Pancreas (tissue), 10 donors: Measurements from ENCODE around the gene SLC25A44. TPM values are rescaled to one million over a fixed set of nuclear protein-coding genes. Genes with fewer than 3 reads are reported as not detected.

Experiments
- ATAC-seq, 4 donors: fragments of 200-7000 bp; cut with Tn5 transposase; one replicate each; pipeline versions ENCODE4 v1.8.0 to v1.9.1; 2020; ENCODE audit warnings: mild to moderate bottlenecking in 4 of 4, moderate library complexity in 4 of 4
- DNase-seq, 6 donors: peaks; one replicate each; pipeline ENCODE4 v3.0.0-alpha.2; 2020
- FAIRE-seq: peaks from 2 replicates; lab custom pipeline; 2012; peaks lifted over from hg19 to GRCh38; lab: Jason Lieb, UNC
- H3K27ac ChIP-seq, 4 donors: fragments of 200-600 bp; sonication (generic); 1 replicate in 3 of 4; 2 replicates in 1 of 4; pipeline versions ENCODE4 v1.5.0 to v1.8.0; 2020
- H3K27me3 ChIP-seq, 4 donors: fragments of 200-600 bp; one replicate each; pipeline ENCODE4 v1.8.0; 2021
- H3K36me3 ChIP-seq, 3 donors: fragments of 200-600 bp; sonication (generic) in 1 of 3; one replicate each; pipeline versions ENCODE4 v1.5.0 to v1.8.0; 2020 to 2021
- H3K4me1 ChIP-seq, 3 donors: fragments of 200-600 bp; one replicate each; pipeline ENCODE4 v1.8.0; 2021
- H3K4me3 ChIP-seq, 4 donors: fragments of 200-600 bp; sonication (generic) in 2 of 4; one replicate each; pipeline versions ENCODE4 v1.5.0 to v1.8.0; 2020 to 2021
- H3K9me3 ChIP-seq, 4 donors: fragments of 200-600 bp; one replicate each; pipeline ENCODE4 v1.8.0; 2021
- WGBS, 2 donors: extraction: QIAGEN DNeasy Blood & Tissue Kit; methylation state at CpG; one replicate each; pipeline ENCODE4 v1.1.7; 2013; 5-methylcytosine and 5-hydroxymethylcytosine counted together
- intact Hi-C, 3 donors: fragments of 100-400 bp; cut with DNase I; formaldehyde crosslinking; loops; one replicate each; pipeline versions ENCODE4 v1.11.1 to v1.14.2; 2022
- polyA plus RNA-seq, 2 donors: library from polyadenylated mRNA; stranded (reverse); fragments of 200-250 nt; gene quantifications; one replicate each; pipeline ENCODE4 v1.2.3, GENCODE V29; 2013
- total RNA-seq, 6 donors: library from RNA; stranded (reverse); fragmentation: NEBNext Ultra II Directional in 4 of 6; extraction: Animal tissue kit (Norgen Biotek cat#: 25700) in 4 of 6; gene quantifications; one replicate each; pipeline versions ENCODE4 v1.2.1 to v1.2.4, GENCODE V29; 2021 to 2023
- TF ChIP-seq, protein P1 (sequence below), 4 donors: fragments of 200-600 bp; sonication (generic) in 3 of 4; IDR thresholded peaks; one replicate each; pipeline versions ENCODE4 v1.5.0 to v1.8.0; 2021; ENCODE audit warnings: antibody characterized with exemption in 4 of 4
- donor health status: healthy with polysubstance abuse.
- donor health status: DM: no; HTN: no; CAD: no; lungs with moderate emphysema.
- donor health status: DM: no; HTN: no; CAD: no.
- donor health status: control.
- donor health status: control.
- donor health status: Bipolar disorder and iron deficiency.
- donor health status: DM: yes; HTN: yes; CAD: no.
- donor health status: DM: no; HTN: no; CAD: no.
- donor health status: DM: no; HTN: no; CAD: no.
- donor health status: DM: yes; HTN: yes; CAD: no.

The SLC25A44 gene, protein sequence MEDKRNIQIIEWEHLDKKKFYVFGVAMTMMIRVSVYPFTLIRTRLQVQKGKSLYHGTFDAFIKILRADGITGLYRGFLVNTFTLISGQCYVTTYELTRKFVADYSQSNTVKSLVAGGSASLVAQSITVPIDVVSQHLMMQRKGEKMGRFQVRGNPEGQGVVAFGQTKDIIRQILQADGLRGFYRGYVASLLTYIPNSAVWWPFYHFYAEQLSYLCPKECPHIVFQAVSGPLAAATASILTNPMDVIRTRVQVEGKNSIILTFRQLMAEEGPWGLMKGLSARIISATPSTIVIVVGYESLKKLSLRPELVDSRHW
- total RNA-seq = 1 to 10 TPM; 4.0 to 9.9 (median 6.7) TPM
- 10 to 100 TPM in 1 of 2 donors, 1 to 10 TPM in 1; 4.3 to 11.4 TPM for polyA plus RNA-seq

DNA sequence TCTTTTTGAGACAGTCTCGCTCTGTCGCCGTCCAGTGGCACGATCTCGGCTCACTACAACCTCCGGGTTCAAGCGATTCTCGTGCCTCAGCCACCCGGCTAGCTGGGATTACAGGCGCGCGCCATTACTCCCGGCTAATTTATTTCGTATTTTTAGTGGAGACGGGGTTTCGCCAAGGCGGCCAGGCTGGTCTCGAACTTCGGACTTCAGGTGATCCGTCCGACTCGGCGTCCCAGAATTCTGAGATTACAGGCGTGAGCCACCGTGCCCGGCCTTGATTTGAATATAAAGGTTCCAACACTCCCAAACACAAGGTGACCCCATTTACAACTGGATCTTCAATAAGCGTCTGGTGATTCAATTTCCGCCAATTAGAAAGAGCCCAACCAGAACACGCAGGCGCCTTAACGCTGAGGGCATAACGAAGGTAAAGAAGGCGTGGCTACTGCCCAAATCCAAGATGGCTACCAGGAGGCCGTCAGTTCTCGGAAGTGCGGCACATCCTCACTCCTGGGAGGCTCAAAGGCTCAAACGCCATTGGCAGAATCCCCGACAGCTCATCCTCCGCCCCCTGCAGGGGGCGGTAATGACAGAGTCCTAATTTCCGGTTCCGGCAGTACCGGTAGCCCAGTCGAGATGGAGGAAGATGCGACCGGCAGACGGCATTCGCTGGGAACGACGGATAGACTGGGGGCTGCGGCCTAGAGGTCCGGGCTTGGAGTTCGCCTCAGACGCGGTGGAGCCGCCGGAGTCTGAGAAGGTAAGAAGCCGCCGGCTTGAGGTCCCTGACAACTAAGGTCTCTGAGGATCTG is at the start of gene SLC25A44:
TSS of gene SLC25A44 (plus strand) at position 617 of the 812 bp plus-strand sequence. CDS start 5,744 bp downstream, outside the sequence.
- FAIRE-seq (peak; percentile 96), DNase-seq (peak; percentile 89 to 99 (median 94)), ATAC-seq (peak; percentile 98 to 100 (median 99))
- Histone ChIP-seq H3K4me1 (peaks cover 5 to 11% (median 7%) of the 10 kb centered on the region in 3 donors), H3K27ac (peak within 1 kb of the TSS; percentile 35 to 76 (median 66)), H3K36me3 (no peaks in the 10 kb centered on the region), H3K27me3 (no peaks in the 10 kb centered on the region), H3K9me3 (no peaks in the 10 kb centered on the region), H3K4me3 (peak within 1 kb of the TSS; percentile 72 to 90 (median 81))
- intact Hi-C loops = no loop called here
- 4 to 5% methylated on average over 59 of the region's 59 CpGs for WGBS, 2 donors
- TF ChIP-seq, protein P1, sequence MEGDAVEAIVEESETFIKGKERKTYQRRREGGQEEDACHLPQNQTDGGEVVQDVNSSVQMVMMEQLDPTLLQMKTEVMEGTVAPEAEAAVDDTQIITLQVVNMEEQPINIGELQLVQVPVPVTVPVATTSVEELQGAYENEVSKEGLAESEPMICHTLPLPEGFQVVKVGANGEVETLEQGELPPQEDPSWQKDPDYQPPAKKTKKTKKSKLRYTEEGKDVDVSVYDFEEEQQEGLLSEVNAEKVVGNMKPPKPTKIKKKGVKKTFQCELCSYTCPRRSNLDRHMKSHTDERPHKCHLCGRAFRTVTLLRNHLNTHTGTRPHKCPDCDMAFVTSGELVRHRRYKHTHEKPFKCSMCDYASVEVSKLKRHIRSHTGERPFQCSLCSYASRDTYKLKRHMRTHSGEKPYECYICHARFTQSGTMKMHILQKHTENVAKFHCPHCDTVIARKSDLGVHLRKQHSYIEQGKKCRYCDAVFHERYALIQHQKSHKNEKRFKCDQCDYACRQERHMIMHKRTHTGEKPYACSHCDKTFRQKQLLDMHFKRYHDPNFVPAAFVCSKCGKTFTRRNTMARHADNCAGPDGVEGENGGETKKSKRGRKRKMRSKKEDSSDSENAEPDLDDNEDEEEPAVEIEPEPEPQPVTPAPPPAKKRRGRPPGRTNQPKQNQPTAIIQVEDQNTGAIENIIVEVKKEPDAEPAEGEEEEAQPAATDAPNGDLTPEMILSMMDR (IDR thresholded peaks at IDR 0.05) = peak; percentile 19 to 81 (median 56)

DNA sequence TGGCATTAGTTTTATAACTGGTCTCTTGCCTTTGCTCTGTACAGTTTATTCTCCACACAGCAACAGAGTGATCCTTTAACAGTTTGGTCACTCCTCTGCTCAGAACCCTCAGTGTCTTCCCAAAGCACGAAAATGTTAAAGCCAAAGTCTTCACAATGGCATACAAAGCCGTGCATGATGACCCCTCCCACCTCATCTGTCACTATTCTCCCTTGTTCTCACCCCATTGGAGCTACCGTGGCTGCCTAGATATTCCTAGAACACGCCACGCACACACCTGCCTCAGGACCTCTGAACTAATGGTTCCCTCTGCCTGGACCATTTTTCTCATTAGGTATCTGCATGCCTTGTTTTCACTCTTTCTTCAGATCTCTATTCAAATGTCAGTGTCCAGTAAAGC is 49.2 kb upstream of the SLC25A44 start:
- Histone ChIP-seq H3K27ac (no peak overlapping the region), H3K36me3 (no peaks in the 10 kb centered on the region), H3K27me3 (no peaks in the 10 kb centered on the region), H3K4me3 (no peak overlapping the region), H3K9me3 (no peaks in the 10 kb centered on the region), H3K4me1 (peaks cover 0 to 2% (median 0%) of the 10 kb centered on the region in 3 donors)
- DNase-seq (peak in 1 of 6 donors; percentile 2), ATAC-seq (no peak), FAIRE-seq (no peak)
- TF ChIP-seq, protein P1 (IDR thresholded peaks at IDR 0.05) = no peak
- intact Hi-C loops = loop anchor here (5.0 to 10.0 kb wide), 3 partner anchors 78 to 170 kb away; no protein-coding TSS in a partner anchor
- 39 to 45% methylated on average over 5 of the region's 5 CpGs for WGBS, 2 donors

DNA sequence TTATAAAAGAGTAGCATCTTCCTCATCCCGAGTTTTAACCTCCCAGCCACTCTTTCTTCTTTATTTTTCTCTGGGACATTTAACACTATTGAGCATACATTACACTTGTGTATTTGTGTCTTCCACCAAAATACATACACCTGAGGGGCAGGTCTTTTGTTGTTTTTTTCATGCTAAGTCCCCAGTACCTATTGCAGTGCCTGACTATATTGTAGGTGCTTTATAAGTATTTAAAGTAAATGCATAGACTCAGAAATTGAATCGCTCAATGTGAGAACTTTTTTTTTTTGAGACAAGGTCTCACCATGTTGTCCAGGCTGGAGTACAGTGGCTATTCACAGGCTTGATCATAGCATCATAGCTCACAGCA is 48.3 kb upstream of the SLC25A44 start:
- peaks cover 0 to 2% (median 0%) of the 10 kb centered on the region in 3 donors for H3K4me1 ChIP-seq
- no peaks in the 10 kb centered on the region for H3K27me3 ChIP-seq
- DNase-seq (no peak), FAIRE-seq (no peak), ATAC-seq (no peak)
- WGBS, 2 donors = 45 to 55% methylated on average over 2 of the region's 2 CpGs
- no peak overlapping the region for H3K27ac ChIP-seq
- intact Hi-C loops = loop anchor here (5.0 to 10.0 kb wide), 3 partner anchors 77 to 169 kb away; no protein-coding TSS in a partner anchor
- TF ChIP-seq, protein P1 (IDR thresholded peaks at IDR 0.05) = no peak
- H3K9me3 ChIP-seq = no peaks in the 10 kb centered on the region
- no peaks in the 10 kb centered on the region for H3K36me3 ChIP-seq
- H3K4me3 ChIP-seq = no peak overlapping the region

DNA sequence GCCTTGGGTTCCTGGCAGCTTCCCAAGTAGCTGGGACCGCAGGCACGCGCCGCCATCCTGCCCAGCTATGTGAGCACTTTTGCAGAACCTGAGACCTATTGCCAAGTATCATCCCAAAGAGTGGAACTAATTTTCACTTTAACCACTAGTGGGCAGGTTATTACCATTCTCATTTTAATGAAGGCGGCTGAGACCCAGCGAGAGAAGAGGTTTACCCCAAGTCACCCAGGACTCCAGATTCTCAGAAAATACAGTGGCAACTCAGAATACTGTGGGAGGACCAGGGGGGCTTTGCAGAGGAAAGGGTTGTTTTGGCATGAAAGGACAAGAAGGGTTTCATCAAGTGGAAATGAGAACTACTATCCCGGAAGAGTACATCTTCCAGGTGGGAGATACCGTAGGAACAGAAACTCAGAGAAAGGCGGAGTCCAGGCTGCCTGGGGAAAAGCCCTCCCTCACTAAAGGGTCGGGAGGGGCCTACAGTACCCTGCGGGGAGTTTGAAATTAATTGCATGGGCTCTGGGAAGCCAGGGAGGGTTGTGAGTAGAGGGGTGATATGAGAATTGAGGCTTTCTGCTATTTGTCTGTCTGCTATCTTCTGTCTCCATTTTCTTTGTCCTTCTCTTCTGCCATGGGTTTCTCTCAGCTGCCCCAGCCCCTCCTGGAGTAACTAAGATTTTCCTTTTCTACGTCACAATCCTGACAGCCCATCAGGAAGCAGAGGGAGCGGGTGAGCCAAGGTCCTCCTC is 47.7 kb upstream of the SLC25A44 start:
- no peak for FAIRE-seq
- Histone ChIP-seq H3K4me3 (no peak overlapping the region), H3K27ac (no peak overlapping the region), H3K9me3 (no peaks in the 10 kb centered on the region), H3K27me3 (no peaks in the 10 kb centered on the region), H3K36me3 (no peaks in the 10 kb centered on the region), H3K4me1 (peaks cover 0 to 2% (median 0%) of the 10 kb centered on the region in 3 donors)
- peak in 3 of 6 donors; percentile 54 to 77 (median 70) for DNase-seq
- intact Hi-C loops = loop anchor here (5.0 to 10.0 kb wide), 3 partner anchors 76 to 169 kb away; no protein-coding TSS in a partner anchor
- ATAC-seq = peak; percentile 53 to 89 (median 80)
- TF ChIP-seq, protein P1 (IDR thresholded peaks at IDR 0.05) = peak; percentile 37 to 56 (median 48)
- WGBS, 2 donors = 23% methylated on average over 12 to 13 of the region's 13 CpGs
